ENCODE data around the gene ST3GAL2. TPM values are rescaled to one million over a fixed set of nuclear protein-coding genes. Genes with fewer than 3 reads are reported as not detected.

Gene ST3GAL2
- polyA plus RNA-seq, 2 of the 4 experiments (the other 2 are of a cell fraction): 11.1 to 16.3 TPM

- Histone ChIP-seq H3K4me3 (no peak overlapping the region), H3K4me2 (no peak overlapping the region), H3K9me3 (no peaks in the 10 kb centered on the region), H3K4me1 (peaks cover 15% of the 10 kb centered on the region), H3K27ac (no peak overlapping the region)
- DNase-seq (ENCODE audit: low read depth in 1 of 2, low spot score in 1 of 2): no peak
- 96% methylated on average over 29 of the region's 30 CpGs for whole genome bisulfite sequencing (ENCODE audit: missing lambda C conversion rate)
- FAIRE-seq: no peak
- TF ChIP-seq CBX2 (IDR thresholded peaks at IDR 0.05; ENCODE audit: borderline replicate concordance, low read depth) (no peak), NFE2L2 (conservative IDR thresholded peaks at IDR 0.05; ENCODE audit: low read length) (no peak), JUNB (IDR thresholded peaks at IDR 0.05) (no peak), USF2 (IDR thresholded peaks at IDR 0.05) (no peak), RAD21 (conservative IDR thresholded peaks at IDR 0.05 in 1 of 2, IDR thresholded peaks at IDR 0.05 in 1 of 2) (no peak), POLR2A (IDR thresholded peaks at IDR 0.05; ENCODE audit: low read length) (no peak), CTCF (IDR thresholded peaks at IDR 0.05) (no peak), CHD2 (IDR thresholded peaks at IDR 0.05; ENCODE audit: low read length, partially characterized antibody) (no peak), REST (IDR thresholded peaks at IDR 0.05) (no peak), EP300 (IDR thresholded peaks at IDR 0.05) (no peak), ZC3H11A (IDR thresholded peaks at IDR 0.05) (no peak), POLR2AphosphoS2 (conservative IDR thresholded peaks at IDR 0.05; ENCODE audit: low read length) (no peak), ZSCAN20 (CRISPR knock-in tag; IDR thresholded peaks at IDR 0.05) (no peak), TFCP2L1 (CRISPR knock-in tag; IDR thresholded peaks at IDR 0.05) (no peak), HOXA7 (CRISPR knock-in tag; IDR thresholded peaks at IDR 0.05) (no peak), FOSB (CRISPR knock-in tag; IDR thresholded peaks at IDR 0.05) (no peak), ATOH8 (CRISPR knock-in tag; IDR thresholded peaks at IDR 0.05; ENCODE audit: low read depth) (no peak), ZFP36 (IDR thresholded peaks at IDR 0.05; ENCODE audit: borderline replicate concordance, partially characterized antibody) (no peak), RNF2 (IDR thresholded peaks at IDR 0.05; ENCODE audit: borderline replicate concordance, low read depth) (no peak), SREBF2 (IDR thresholded peaks at IDR 0.05) (no peak)
- CTCF ChIA-PET: interaction anchor here (1.0 to 10.5 kb wide), 3 partner anchors 12 to 73 kb away, joined by 3 to 110 read pairs (median 3); no protein-coding TSS in a partner anchor
- POLR2A ChIA-PET: interaction anchor here (1.2 to 1.3 kb wide), 2 partner anchors 17 kb away, joined by 3 to 4 read pairs; no protein-coding TSS in a partner anchor
- no peak for ATAC-seq
Measured at GRCh38 chr16:70398177-70398743, 40.6 kb downstream of the ST3GAL2 start.
